Measurements from ENCODE around the gene KDM7A.

KDM7A gene

GRCh38 chr7:140213684-140214074 lies 36.9 kb upstream of the KDM7A start:
- H2AFZ ChIP-seq (ENCODE audit: low read depth, low read length) = no peak overlapping the region
- ATAC-seq (ENCODE audit: insufficient read depth, low read depth) (no peak), DNase-seq (no peak)
- H4K20me1 ChIP-seq (ENCODE audit: insufficient read depth, low read length) = no peaks in the 10 kb centered on the region
- TF ChIP-seq CTCF (IDR thresholded peaks at IDR 0.05; ENCODE audit: borderline replicate concordance, extremely low read depth, low read length, poor library complexity, severe bottlenecking) (no peak), EZH2 (IDR thresholded peaks at IDR 0.05; ENCODE audit: borderline replicate concordance, low read depth, low read length, severe bottlenecking) (no peak)
- H3K36me3 ChIP-seq (ENCODE audit: insufficient read depth, low read length) = no peaks in the 10 kb centered on the region
- H3K9me3 ChIP-seq (ENCODE audit: insufficient read depth, low read length, severe bottlenecking) = no peaks in the 10 kb centered on the region
- no peak overlapping the region for H3K4me3 ChIP-seq (ENCODE audit: low read depth in 1 of 2, low read length in 2 of 2)
- no peak overlapping the region for H3K9ac ChIP-seq (ENCODE audit: low read depth, low read length)
- H3K79me2 ChIP-seq (ENCODE audit: insufficient read depth, low read length) = no peaks in the 10 kb centered on the region
- H3K4me2 ChIP-seq (ENCODE audit: insufficient read depth, low read length) = no peak overlapping the region
- no peaks in the 10 kb centered on the region for H3K4me1 ChIP-seq (ENCODE audit: insufficient read depth, low read length)
- no peak overlapping the region for H3K27ac ChIP-seq (ENCODE audit: low read length)
- H3K27me3 ChIP-seq (ENCODE audit: insufficient read depth, low read length, poor library complexity) = no peaks in the 10 kb centered on the region

GRCh38 chr7:140212100-140212881 lies 35.5 kb upstream of the KDM7A start:
- Histone ChIP-seq H3K27ac (ENCODE audit: low read length) (no peak overlapping the region), H3K4me1 (ENCODE audit: insufficient read depth, low read length) (no peaks in the 10 kb centered on the region), H2AFZ (ENCODE audit: low read depth, low read length) (no peak overlapping the region), H3K4me2 (ENCODE audit: insufficient read depth, low read length) (no peak overlapping the region), H3K27me3 (ENCODE audit: insufficient read depth, low read length, poor library complexity) (peaks cover 2% of the 10 kb centered on the region), H3K79me2 (ENCODE audit: insufficient read depth, low read length) (no peaks in the 10 kb centered on the region), H4K20me1 (ENCODE audit: insufficient read depth, low read length) (no peaks in the 10 kb centered on the region), H3K4me3 (ENCODE audit: low read depth in 1 of 2, low read length in 2 of 2) (no peak overlapping the region), H3K36me3 (ENCODE audit: insufficient read depth, low read length) (no peaks in the 10 kb centered on the region), H3K9me3 (ENCODE audit: insufficient read depth, low read length, severe bottlenecking) (no peaks in the 10 kb centered on the region), H3K9ac (ENCODE audit: low read depth, low read length) (no peak overlapping the region)
- DNase-seq = no peak
- TF ChIP-seq EZH2 (IDR thresholded peaks at IDR 0.05; ENCODE audit: borderline replicate concordance, low read depth, low read length, severe bottlenecking) = no peak
- no peak for ATAC-seq (ENCODE audit: insufficient read depth, low read depth)

- Histone ChIP-seq H3K4me1 (ENCODE audit: insufficient read depth, low read length) (no peaks in the 10 kb centered on the region), H3K27me3 (ENCODE audit: insufficient read depth, low read length, poor library complexity) (peaks cover 6% of the 10 kb centered on the region), H3K4me2 (ENCODE audit: insufficient read depth, low read length) (no peak overlapping the region), H3K27ac (ENCODE audit: low read length) (no peak overlapping the region), H3K9ac (ENCODE audit: low read depth, low read length) (no peak overlapping the region), H4K20me1 (ENCODE audit: insufficient read depth, low read length) (no peaks in the 10 kb centered on the region), H3K79me2 (ENCODE audit: insufficient read depth, low read length) (no peaks in the 10 kb centered on the region), H3K36me3 (ENCODE audit: insufficient read depth, low read length) (no peaks in the 10 kb centered on the region), H3K9me3 (ENCODE audit: insufficient read depth, low read length, severe bottlenecking) (no peaks in the 10 kb centered on the region), H3K4me3 (ENCODE audit: low read depth in 1 of 2, low read length in 2 of 2) (no peak overlapping the region), H2AFZ (ENCODE audit: low read depth, low read length) (no peak overlapping the region)
- ATAC-seq (ENCODE audit: insufficient read depth, low read depth) (no peak), DNase-seq (no peak)
- TF ChIP-seq EZH2 (IDR thresholded peaks at IDR 0.05; ENCODE audit: borderline replicate concordance, low read depth, low read length, severe bottlenecking) (no peak), CTCF (IDR thresholded peaks at IDR 0.05; ENCODE audit: borderline replicate concordance, extremely low read depth, low read length, poor library complexity, severe bottlenecking) (no peak)
Observed at GRCh38 chr7:140211698-140212097, 34.9 kb upstream of the KDM7A start.

GRCh38 chr7:140209866-140210609 lies 33.3 kb upstream of the KDM7A start:
- Histone ChIP-seq H2AFZ (ENCODE audit: low read depth, low read length) (no peak overlapping the region), H3K9me3 (ENCODE audit: insufficient read depth, low read length, severe bottlenecking) (no peaks in the 10 kb centered on the region), H3K27ac (ENCODE audit: low read length) (no peak overlapping the region), H3K79me2 (ENCODE audit: insufficient read depth, low read length) (no peaks in the 10 kb centered on the region), H3K4me3 (ENCODE audit: low read depth in 1 of 2, low read length in 2 of 2) (no peak overlapping the region), H3K4me2 (ENCODE audit: insufficient read depth, low read length) (no peak overlapping the region), H3K27me3 (ENCODE audit: insufficient read depth, low read length, poor library complexity) (peaks cover 6% of the 10 kb centered on the region), H4K20me1 (ENCODE audit: insufficient read depth, low read length) (no peaks in the 10 kb centered on the region), H3K36me3 (ENCODE audit: insufficient read depth, low read length) (no peaks in the 10 kb centered on the region), H3K4me1 (ENCODE audit: insufficient read depth, low read length) (no peaks in the 10 kb centered on the region), H3K9ac (ENCODE audit: low read depth, low read length) (no peak overlapping the region)
- ATAC-seq (ENCODE audit: insufficient read depth, low read depth) (no peak), DNase-seq (no peak)
- TF ChIP-seq EZH2 (IDR thresholded peaks at IDR 0.05; ENCODE audit: borderline replicate concordance, low read depth, low read length, severe bottlenecking) (no peak), CTCF (IDR thresholded peaks at IDR 0.05; ENCODE audit: borderline replicate concordance, extremely low read depth, low read length, poor library complexity, severe bottlenecking) (no peak)

All from DND-41 (cell line).